GM12874 (cell line): ENCODE measurements around the gene TLX1.
A peak's percentile ranks its signal among the peaks of the same experiment; 100 is the strongest.

Experiments used
- TF ChIP-seq, protein P1 (sequence below): IDR thresholded peaks from 2 replicates; pipeline ENCODE4 v1.5.1; 2011; ENCODE audit warnings: low read depth, mild to moderate bottlenecking, control low read depth, low read length, moderate library complexity; ENCODE audit not compliant: insufficient read depth

Gene TLX1

DNA sequence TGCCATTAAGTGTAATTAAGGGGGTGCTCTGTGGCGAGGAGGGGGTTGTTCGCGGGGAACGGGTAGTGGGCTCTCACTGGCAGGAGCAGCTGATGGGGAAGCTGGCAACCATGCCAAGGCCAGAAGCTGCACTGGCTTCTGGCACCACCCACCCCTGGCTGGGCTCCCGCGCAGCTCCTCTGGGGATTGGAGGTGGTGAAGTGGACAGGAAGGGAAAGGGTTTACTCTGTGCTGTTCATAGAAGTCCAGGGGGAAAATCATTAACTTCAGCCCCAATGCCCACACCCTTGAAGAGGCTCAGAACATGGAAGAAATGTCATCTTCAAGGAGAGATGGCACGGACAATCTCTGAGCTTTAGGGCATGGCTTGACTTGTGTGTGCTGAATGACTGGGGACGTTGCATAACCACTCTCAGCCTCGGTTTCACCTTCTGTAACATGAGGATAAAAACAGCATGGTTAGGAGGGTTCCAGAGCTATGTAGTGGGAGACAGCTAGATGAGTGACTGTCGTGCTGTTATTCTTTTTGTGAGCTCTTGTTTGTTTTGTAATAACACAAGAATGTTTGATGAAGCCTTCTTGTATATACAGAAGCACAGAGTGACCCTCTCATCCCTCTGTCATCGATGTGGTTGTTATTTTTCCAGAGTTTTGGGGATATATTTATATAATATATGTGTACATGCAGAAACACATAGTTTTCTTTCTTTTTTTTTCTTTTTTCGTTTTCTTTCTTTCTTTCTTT lies 39.4 kb upstream of the TLX1 start:
- TF ChIP-seq, protein P1, sequence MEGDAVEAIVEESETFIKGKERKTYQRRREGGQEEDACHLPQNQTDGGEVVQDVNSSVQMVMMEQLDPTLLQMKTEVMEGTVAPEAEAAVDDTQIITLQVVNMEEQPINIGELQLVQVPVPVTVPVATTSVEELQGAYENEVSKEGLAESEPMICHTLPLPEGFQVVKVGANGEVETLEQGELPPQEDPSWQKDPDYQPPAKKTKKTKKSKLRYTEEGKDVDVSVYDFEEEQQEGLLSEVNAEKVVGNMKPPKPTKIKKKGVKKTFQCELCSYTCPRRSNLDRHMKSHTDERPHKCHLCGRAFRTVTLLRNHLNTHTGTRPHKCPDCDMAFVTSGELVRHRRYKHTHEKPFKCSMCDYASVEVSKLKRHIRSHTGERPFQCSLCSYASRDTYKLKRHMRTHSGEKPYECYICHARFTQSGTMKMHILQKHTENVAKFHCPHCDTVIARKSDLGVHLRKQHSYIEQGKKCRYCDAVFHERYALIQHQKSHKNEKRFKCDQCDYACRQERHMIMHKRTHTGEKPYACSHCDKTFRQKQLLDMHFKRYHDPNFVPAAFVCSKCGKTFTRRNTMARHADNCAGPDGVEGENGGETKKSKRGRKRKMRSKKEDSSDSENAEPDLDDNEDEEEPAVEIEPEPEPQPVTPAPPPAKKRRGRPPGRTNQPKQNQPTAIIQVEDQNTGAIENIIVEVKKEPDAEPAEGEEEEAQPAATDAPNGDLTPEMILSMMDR: no peak

DNA sequence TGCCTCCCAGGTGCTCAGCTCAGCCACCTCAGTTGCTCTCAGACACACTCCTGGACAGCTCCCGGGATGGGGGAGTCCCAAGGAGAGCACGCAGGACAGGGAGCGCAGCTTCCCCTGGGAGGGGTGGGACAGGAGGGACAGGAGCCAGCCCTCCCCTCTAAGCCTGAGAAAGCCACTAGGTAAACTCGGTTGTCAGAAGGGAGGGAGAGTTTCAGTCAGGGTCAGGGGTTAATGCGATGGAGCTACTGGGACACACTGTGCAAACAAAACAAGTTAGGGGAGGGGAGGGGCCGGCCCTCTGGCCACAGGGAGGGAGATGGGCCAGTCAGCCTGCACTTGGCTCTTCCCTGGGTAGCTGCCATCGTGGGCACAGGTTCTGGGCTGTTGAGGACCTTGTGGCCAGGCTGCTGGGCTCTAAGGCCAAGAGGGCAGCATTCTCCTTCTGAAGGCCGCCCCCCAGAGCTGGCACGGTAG lies 38.2 kb upstream of the TLX1 start:
- TF ChIP-seq, protein P1: no peak

DNA sequence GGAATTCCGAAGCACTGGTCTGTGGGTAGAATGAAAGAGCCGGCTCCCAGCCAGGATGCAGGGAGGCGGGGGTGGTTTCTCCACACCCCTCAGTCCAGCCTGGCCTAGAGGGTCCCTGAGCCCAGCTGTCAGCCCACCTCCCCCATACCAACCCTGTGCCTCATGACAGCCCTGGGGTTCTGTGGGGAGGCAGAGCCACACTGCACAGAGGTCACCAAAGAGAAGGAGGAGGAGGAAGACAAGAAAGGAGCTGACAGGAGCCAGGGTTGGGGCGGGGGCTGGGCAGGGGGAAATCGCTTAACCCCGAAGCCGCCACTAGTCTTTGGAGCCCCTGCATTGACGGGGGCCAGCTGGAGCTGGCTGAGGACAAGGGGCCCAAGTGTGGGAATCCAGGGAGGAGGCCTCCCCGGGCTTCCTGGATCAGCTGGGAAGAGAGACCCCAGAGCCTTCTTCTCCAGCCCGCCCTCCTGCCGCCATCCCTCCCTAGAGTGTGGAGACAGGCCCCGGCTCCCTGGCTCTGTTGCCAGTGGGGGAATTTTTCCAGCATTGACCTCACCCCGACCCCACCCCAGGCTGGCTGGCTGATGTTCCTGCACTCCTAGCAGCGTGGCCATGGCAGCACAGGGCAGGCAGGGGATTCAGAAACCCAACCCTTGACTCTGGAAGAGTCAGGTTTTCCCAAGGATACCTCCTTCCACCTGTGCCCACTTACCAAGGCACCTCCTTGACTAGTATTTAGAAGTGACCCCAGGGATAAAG lies 36.8 kb upstream of the TLX1 start:
- TF ChIP-seq, protein P1: no peak

DNA sequence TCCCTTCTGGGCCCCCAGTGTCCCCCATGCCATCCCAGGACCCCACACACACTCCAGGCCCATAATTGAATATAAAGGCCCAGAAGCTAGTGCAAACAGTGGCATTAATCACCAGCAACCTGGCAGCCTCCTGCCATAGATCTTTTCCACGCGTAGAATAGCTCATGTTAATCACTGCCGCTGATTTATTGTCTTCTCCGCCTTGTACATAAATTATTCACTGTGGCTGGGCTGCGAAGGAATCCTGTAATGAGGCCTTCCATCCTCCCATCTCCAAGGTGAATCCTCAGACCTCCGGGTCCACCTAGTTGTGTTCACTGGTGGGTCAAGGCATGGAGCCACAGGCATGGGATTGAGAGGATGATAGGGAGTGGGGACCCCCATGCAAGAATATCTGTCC lies 36.1 kb upstream of the TLX1 start:
- TF ChIP-seq, protein P1: no peak

DNA sequence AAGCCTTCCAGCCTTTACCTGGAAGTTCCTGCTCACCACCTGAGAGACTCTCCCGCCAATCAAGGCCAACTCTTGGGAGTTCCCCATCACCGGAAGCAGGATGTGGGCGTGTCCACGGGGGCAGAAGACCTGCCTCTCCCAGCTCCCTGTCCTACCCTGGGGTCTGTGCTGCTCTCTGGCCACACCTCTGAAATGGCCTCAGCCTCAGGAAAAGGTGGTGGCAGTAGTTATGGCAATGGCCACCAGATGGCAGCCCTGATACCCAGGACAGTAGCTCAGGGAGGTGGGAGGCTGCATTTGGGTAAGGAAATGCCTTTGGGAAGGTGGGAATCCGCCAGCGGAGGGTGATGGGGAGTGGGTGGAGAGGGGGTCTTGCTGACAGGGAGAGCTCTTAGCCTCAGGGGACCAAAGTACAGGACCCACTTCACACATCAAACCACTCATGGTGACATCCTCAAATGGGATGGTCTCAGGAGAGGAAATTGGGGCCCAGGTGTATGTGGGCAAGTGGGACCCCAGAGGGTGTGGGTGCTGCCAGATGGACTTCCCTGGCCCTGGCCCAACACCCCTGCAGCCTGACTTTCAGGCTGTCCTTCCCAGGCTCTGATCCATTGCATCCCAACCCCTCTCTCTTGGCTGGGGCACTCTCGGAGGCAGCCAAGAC lies 35.4 kb upstream of the TLX1 start:
- TF ChIP-seq, protein P1: peak; percentile 82

DNA sequence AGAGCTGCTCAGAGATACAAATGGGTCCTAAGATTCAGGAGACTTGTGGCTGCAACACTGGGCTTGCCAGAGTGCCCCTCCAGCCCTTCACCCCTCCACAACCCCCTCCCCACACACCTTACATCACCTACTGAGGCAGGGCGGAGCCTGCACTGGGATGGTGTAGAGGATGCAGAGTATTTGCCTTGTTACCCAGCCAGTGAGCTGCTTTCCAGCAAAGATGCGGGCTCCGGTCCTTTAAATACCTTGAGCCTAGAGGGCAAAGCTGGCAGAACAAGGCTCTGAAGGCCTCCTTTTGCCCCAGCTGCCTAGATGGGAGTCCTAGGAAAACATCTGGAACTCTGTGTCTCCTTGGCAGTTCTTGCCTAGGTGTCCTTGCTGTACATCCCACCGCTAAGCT lies 34.7 kb upstream of the TLX1 start:
- TF ChIP-seq, protein P1: no peak

DNA sequence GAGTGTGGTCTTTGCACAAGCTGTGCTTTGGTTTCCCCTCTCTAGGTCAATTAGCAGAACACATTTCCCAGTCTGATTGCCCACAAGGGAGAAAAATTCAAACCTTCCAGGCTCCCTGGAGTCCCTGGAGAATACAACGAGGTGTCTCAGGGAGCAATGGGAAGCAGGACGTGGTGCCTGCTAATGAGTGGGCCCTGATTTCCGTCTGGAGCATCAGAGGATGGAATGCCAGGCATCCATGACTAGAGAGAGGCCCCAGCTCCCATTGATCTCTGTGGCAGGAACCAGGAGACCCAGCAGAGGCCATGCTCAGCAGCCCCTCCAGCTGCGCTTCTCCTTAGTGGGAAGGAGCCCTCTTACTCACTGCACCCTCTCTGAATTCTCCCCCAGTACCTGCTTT lies 33.2 kb upstream of the TLX1 start:
- TF ChIP-seq, protein P1: no peak
